ENCODE measurements around the gene ADGRG1. TPM values are rescaled to one million over a fixed set of nuclear protein-coding genes. Genes with fewer than 3 reads are reported as not detected.

ADGRG1 gene
- total and polyA plus RNA-seq, 2 donors (not counting 1 experiment from before 2014, with no cell fraction given), result 1.6 to 1.8 TPM

GRCh38 chr16:57591086-57591869, 37.2 kb upstream of the ADGRG1 start:
- no peaks in the 10 kb centered on the region for H3K27me3 ChIP-seq (ENCODE audit: control insufficient read depth, insufficient read depth, low read length)
- H3K9ac ChIP-seq (ENCODE audit: insufficient read depth, low read length), result no peak overlapping the region
- TF ChIP-seq, protein P1, sequence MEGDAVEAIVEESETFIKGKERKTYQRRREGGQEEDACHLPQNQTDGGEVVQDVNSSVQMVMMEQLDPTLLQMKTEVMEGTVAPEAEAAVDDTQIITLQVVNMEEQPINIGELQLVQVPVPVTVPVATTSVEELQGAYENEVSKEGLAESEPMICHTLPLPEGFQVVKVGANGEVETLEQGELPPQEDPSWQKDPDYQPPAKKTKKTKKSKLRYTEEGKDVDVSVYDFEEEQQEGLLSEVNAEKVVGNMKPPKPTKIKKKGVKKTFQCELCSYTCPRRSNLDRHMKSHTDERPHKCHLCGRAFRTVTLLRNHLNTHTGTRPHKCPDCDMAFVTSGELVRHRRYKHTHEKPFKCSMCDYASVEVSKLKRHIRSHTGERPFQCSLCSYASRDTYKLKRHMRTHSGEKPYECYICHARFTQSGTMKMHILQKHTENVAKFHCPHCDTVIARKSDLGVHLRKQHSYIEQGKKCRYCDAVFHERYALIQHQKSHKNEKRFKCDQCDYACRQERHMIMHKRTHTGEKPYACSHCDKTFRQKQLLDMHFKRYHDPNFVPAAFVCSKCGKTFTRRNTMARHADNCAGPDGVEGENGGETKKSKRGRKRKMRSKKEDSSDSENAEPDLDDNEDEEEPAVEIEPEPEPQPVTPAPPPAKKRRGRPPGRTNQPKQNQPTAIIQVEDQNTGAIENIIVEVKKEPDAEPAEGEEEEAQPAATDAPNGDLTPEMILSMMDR (conservative IDR thresholded peaks at IDR 0.05 in 1 of 2, IDR thresholded peaks at IDR 0.05 in 1 of 2; ENCODE audit: low read depth in 1 of 2, low read length in 2 of 2), result peak; percentile 91 to 99
- no peak for TF ChIP-seq EZH2 (IDR thresholded peaks at IDR 0.05; ENCODE audit: low read length, missing control alignments)
- peak overlapping the region; percentile 30 for H3K4me2 ChIP-seq (ENCODE audit: extremely low read depth, insufficient read depth, low read length)
- peak overlapping the region; percentile 54 for H3K27ac ChIP-seq (ENCODE audit: insufficient read depth, low read length)
- no peaks in the 10 kb centered on the region for H3K9me3 ChIP-seq (ENCODE audit: control insufficient read depth, insufficient read depth, low read depth, low read length)
- H3K4me3 ChIP-seq (replicated peaks in 1 of 4; ENCODE audit: control extremely low read depth in 1 of 4, insufficient read depth in 1 of 4, low read depth in 3 of 4, low read length in 4 of 4), result no peak overlapping the region
- no peaks in the 10 kb centered on the region for H4K20me1 ChIP-seq (ENCODE audit: control insufficient read depth, extremely low read depth, insufficient read depth, low read length)
- H3K4me1 ChIP-seq (ENCODE audit: control insufficient read depth, extremely low read depth, insufficient read depth, low read length), result peaks cover 8% of the 10 kb centered on the region
- peak; percentile 69 to 89 for DNase-seq (ENCODE audit: low read depth in 2 of 2)
- H2AFZ ChIP-seq (ENCODE audit: low read length), result no peak overlapping the region
- no peaks in the 10 kb centered on the region for H3K79me2 ChIP-seq (ENCODE audit: control insufficient read depth, insufficient read depth, low read length)
- H3K36me3 ChIP-seq (ENCODE audit: control insufficient read depth, insufficient read depth, low read length), result no peaks in the 10 kb centered on the region

DNA sequence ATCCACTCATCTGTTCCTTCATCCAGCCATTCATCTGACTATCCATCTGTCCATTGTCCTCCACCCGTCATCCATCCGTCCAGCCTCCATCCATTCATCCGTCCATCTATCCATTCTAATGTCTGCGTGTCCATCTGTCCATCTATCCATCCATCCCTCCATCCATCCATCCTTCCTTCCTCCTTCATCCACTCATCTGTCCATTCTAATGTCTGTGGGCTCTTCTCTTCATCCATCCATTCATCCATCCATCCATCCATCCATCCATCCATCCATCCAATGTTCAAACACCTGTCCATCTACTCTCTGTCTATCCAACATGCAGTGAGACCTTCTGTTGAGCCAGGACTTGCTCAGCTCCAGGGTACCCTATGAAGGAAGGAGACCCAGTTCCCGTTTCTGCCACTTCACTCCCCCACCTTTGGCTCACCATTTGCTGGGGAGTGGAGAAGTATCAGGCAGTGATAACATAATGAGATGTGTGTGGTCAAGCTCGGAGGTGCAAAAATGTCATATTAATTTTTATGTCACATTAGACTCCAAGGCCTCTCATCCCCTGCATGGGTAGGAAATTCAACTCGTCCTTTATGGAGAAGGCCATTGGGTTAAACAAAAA, 36.5 kb upstream of the ADGRG1 start:
- peaks cover 8% of the 10 kb centered on the region for H3K4me1 ChIP-seq (ENCODE audit: control insufficient read depth, extremely low read depth, insufficient read depth, low read length)
- H3K36me3 ChIP-seq (ENCODE audit: control insufficient read depth, insufficient read depth, low read length), result no peaks in the 10 kb centered on the region
- no peaks in the 10 kb centered on the region for H3K27me3 ChIP-seq (ENCODE audit: control insufficient read depth, insufficient read depth, low read length)
- no peak overlapping the region for H3K4me3 ChIP-seq (replicated peaks in 1 of 4; ENCODE audit: control extremely low read depth in 1 of 4, insufficient read depth in 1 of 4, low read depth in 3 of 4, low read length in 4 of 4)
- DNase-seq (ENCODE audit: low read depth in 2 of 2), result no peak
- no peaks in the 10 kb centered on the region for H3K9me3 ChIP-seq (ENCODE audit: control insufficient read depth, insufficient read depth, low read depth, low read length)
- no peak overlapping the region for H2AFZ ChIP-seq (ENCODE audit: low read length)
- H3K79me2 ChIP-seq (ENCODE audit: control insufficient read depth, insufficient read depth, low read length), result no peaks in the 10 kb centered on the region
- H3K9ac ChIP-seq (ENCODE audit: insufficient read depth, low read length), result no peak overlapping the region
- no peak overlapping the region for H3K27ac ChIP-seq (ENCODE audit: insufficient read depth, low read length)
- no peaks in the 10 kb centered on the region for H4K20me1 ChIP-seq (ENCODE audit: control insufficient read depth, extremely low read depth, insufficient read depth, low read length)
- no peak overlapping the region for H3K4me2 ChIP-seq (ENCODE audit: extremely low read depth, insufficient read depth, low read length)
- no peak for TF ChIP-seq EZH2 (IDR thresholded peaks at IDR 0.05; ENCODE audit: low read length, missing control alignments)

DNA sequence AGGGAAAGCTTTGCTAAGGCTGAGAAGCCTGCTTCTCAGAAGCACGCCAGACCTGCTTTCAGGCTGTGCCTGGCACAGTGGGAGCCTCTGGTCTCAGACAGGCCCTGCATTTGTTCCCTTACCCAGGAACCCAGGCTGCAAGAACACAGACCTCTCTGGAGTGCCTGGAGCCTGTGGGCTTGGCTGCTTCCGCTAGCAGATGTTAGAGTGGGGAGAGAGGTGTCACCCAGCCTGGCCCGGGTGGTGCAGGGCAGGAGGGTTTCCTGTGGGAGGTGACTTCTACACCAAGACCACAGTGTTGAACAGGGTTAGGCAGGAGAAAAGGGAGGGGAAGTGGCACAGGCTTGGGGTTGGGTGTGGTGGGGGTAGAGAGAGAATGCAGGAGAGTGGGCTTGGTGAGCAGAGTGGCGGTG, 35.8 kb upstream of the ADGRG1 start:
- no peaks in the 10 kb centered on the region for H3K9me3 ChIP-seq (ENCODE audit: control insufficient read depth, insufficient read depth, low read depth, low read length)
- no peaks in the 10 kb centered on the region for H3K27me3 ChIP-seq (ENCODE audit: control insufficient read depth, insufficient read depth, low read length)
- H2AFZ ChIP-seq (ENCODE audit: low read length), result no peak overlapping the region
- no peak overlapping the region for H3K9ac ChIP-seq (ENCODE audit: insufficient read depth, low read length)
- H3K4me3 ChIP-seq (replicated peaks in 1 of 4; ENCODE audit: control extremely low read depth in 1 of 4, insufficient read depth in 1 of 4, low read depth in 3 of 4, low read length in 4 of 4), result no peak overlapping the region
- H3K4me1 ChIP-seq (ENCODE audit: control insufficient read depth, extremely low read depth, insufficient read depth, low read length), result peaks cover 8% of the 10 kb centered on the region
- DNase-seq (ENCODE audit: low read depth in 2 of 2), result no peak
- no peaks in the 10 kb centered on the region for H3K79me2 ChIP-seq (ENCODE audit: control insufficient read depth, insufficient read depth, low read length)
- no peak overlapping the region for H3K4me2 ChIP-seq (ENCODE audit: extremely low read depth, insufficient read depth, low read length)
- H3K36me3 ChIP-seq (ENCODE audit: control insufficient read depth, insufficient read depth, low read length), result no peaks in the 10 kb centered on the region
- TF ChIP-seq EZH2 (IDR thresholded peaks at IDR 0.05; ENCODE audit: low read length, missing control alignments), result no peak
- TF ChIP-seq, protein P1 (conservative IDR thresholded peaks at IDR 0.05 in 1 of 2, IDR thresholded peaks at IDR 0.05 in 1 of 2; ENCODE audit: low read depth in 1 of 2, low read length in 2 of 2), result no peak
- no peak overlapping the region for H3K27ac ChIP-seq (ENCODE audit: insufficient read depth, low read length)
- no peaks in the 10 kb centered on the region for H4K20me1 ChIP-seq (ENCODE audit: control insufficient read depth, extremely low read depth, insufficient read depth, low read length)
